SK-N-MC (cell line): Measurements from ENCODE around the gene C1R.

Experiments used
- EZH2 ChIP-seq: fragments of 200-600 bp; sonication (generic); IDR thresholded peaks from one replicate; pipeline ENCODE4 v1.6.1; 2017; ENCODE audit warnings: antibody characterized with exemption
- POLR2AphosphoS5 ChIP-seq: IDR thresholded peaks from 2 replicates; pipeline ENCODE4 v1.6.1; 2012; ENCODE audit warnings: mild to moderate bottlenecking, low read depth, low read length, borderline replicate concordance

GRCh38 chr12:7035463-7035862 lies 56.8 kb downstream of the C1R start:
- no peak for TF ChIP-seq EZH2
- no peak for TF ChIP-seq POLR2AphosphoS5
